Right ventricle myocardium inferior (tissue), 1 donor: ENCODE data around the gene ULBP3. TPM values are rescaled to one million over a fixed set of nuclear protein-coding genes. Genes with fewer than 3 reads are reported as not detected.

Experiments used
- ATAC-seq: fragments of 200-7000 bp; cut with Tn5 transposase; one replicate; pipeline ENCODE4 v1.9.1; 2020; ENCODE audit warnings: mild to moderate bottlenecking, moderate library complexity
- DNase-seq: peaks from one replicate; pipeline ENCODE4 v3.0.0; 2021; ENCODE audit errors: missing footprints
- intact Hi-C: fragments of 100-400 bp; cut with DNase I; formaldehyde crosslinking; loops from one replicate; pipeline ENCODE4 v1.11.0; 2022
- long read RNA-seq: library from polyadenylated mRNA; unstranded; transcript quantifications from one replicate; pipeline ENCODE4 v2.0.0, GENCODE V29; 2021
- total RNA-seq: library from RNA; stranded (reverse); fragmentation: NEBNext Ultra II Directional; extraction: Animal tissue kit (Norgen Biotek cat#: 25700); gene quantifications from one replicate; pipeline ENCODE4 v1.2.1, GENCODE V29; 2021
- donor health status: DM: no; HTN: yes; CAD: no; lungs with severe emphysema.

The ULBP3 gene
- 1.4 TPM for total RNA-seq
- long read RNA-seq = 0 reads

DNA sequence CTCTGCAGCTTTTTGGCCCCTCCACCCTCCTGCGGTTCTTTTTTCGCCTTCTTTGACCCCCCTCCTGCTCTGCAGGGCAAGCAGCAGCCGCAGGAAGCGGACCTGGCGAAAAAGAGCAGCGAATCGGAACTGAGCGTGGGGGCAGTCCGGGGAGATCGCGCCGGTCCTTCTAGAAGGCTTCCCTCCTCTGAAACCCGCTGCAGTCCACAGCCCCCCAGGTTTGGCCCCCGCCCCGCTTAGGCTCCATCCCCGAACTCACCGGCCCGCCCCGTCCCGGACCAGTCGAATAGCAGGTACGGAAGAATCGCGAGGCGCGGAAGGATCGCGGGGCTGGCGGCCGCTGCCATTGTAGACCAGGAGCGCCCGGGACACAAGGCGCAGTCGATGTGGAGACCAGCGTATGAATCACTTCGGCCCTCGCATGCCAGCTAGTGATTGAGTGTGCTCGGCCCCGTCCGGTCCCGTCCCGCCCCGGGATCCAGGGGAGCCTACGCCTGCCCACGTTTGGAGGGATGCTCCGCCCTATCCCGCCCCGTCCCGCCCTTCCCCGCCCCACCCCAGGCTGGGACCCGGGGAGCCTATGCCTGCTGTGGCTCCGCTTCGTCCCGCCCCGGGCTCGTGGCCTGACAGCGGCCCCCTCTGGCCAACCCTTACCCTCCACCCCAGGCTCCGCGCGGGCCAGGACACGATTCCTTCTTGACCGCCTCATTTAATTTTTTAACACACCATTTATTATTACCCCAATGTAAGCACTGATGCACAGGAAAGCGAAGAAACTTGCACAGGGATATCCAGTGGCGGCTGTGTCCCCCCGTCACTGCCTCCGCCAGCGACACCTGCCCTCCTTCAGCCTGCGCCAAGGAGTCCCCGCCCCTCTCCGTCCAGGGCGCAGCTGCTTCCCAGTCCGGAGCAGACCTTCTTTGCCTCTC is at the start of gene ULBP3:
ULBP3 (minus strand) TSS at position 402 of the 929 bp plus-strand sequence; CDS start at position 347, 55 bp downstream.
- intact Hi-C loops = no loop called here
- peak; percentile 97 for ATAC-seq
- DNase-seq = peak; percentile 92

DNA sequence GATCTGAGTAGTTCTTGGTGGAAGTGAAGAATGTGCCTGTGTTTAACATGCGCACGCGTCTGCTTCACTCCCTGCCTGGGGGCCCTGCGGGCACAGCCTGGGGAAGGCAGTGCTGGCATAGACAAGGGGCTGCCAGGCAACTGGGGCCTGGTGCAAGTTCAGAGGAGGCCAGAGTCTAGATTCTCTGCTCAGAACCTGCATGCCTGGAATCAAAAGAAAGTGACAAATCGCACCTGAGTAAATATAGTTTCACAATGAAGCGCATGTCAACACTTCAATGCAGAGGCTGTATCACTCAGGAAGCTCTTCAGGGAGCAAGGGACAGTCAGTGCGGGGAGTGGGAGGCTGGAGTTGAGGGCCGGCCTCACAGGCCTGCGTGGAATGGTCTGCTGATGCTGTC is 49.7 kb upstream of the ULBP3 start:
- ATAC-seq = no peak

DNA sequence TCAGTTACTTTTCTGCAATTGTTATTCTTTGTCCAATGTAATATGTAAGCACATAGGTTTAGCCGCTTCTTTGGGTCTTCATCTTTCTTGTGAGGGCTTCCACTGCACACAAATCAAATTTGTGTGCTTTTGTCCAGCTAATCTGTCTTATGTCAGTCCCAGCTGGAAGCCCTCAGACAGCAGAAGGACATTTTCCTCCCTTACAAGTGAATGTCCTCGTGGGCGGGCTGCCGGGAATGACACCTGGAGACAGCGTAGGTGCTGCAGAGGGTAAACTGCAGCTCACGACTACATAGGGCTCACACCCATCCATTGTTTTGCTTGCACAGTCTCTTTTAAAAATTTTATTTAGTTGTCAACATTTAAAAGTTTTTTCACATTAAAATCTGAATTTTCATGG is 49.3 kb upstream of the ULBP3 start:
- ATAC-seq (no peak), DNase-seq (no peak)
- intact Hi-C loops = no loop called here

More for the DNA sequence above, 49.7 kb upstream of the ULBP3 start:
- no peak for DNase-seq
- intact Hi-C loops = no loop called here

DNA sequence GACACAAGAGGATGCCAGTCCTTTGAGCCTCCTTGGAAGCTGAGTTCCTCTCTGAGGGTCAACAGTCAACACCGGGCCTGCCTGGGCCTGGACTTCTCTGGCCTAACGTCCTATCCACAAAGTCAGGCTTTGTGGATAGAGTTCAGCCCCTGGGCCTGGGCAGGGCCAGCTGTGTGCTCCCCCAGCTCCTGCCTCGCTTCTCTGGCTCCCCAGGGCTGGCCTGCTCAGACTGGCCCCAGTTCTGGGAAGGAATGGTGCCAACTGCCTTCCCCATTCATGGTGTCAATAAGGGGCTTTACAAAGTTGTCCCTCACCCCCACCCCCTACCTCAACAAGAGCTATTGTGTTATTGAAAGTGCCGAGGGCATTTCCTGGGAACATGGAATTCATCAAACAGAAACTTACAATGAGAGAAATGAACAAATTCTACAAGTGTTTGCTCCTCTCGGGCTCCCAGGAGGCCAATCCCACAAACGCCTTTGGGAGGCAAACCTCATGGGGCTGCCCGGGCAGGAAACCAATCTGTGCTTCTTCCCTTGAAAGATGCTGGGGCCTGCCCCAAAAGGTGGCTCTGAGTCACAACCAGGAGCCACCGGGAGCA is 47.4 kb upstream of the ULBP3 start:
- no peak for ATAC-seq
- intact Hi-C loops = no loop called here
- no peak for DNase-seq

DNA sequence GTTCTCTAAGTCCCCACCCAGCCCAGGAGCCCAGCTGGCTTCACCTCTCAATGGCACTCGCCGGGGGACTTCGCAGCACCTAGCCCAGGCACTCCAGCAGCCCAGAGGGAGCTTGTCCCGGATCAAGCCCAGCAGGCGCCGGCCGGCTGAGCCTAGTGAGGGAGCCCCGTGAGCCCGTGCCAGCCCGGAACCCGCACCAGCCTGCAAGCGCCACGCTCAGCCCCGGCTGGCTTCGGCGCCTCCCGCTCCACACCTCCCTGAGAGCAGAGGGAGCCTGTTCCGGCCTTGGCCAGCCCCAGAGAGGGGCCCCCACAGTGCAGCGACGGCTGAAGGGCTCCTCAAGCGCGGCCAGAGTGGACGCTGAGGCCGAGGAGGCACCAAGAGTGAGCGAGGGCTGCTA is 46.8 kb upstream of the ULBP3 start:
- ATAC-seq = no peak
- intact Hi-C loops = no loop called here
- DNase-seq = no peak

DNA sequence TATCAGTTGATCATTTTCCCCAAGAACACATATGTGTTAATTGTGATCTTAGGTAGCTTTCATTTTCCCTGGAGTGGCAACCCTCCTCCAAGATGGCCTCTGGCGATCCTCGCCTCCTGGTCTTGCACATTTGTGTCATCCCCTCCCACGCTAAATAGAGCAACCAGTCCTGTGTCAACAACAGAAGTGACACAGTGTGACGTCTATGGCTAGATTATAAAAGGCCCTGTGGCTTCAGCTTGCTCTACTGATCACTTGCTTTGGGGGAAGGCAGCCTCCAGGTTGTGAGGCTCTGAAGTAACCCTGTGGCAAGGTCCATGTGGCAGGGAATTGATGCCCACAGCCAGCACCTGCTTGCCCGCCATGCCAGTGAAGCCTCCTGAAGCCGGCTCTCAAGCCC is 43.3 kb upstream of the ULBP3 start:
- intact Hi-C loops = no loop called here
- ATAC-seq = no peak

DNA sequence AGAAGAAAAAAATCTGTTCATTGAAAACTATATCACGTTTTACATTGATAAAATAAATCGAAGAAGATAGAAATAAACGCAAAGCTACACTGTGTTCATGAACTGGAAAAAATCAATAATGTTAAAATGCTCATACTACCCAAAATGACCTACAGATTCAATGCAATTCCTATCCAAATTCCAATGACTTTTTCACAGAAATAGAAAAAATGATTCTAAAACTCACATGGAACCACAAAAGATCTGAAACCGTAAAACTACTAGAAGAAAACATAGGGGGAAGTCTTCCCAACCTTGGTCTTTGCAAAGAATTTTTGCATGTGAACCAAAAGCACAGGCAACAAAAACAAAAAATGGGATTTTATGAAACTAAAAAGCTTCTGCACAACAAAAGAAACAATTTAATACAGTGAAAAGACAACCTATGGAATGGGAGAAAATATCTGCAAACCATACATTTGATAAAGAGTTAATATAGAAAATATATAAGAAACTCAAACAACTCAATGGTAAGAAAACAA is 33.9 kb upstream of the ULBP3 start:
- intact Hi-C loops = no loop called here
- DNase-seq (no peak), ATAC-seq (no peak)

More for the DNA sequence above, 43.3 kb upstream of the ULBP3 start:
- no peak for DNase-seq

DNA sequence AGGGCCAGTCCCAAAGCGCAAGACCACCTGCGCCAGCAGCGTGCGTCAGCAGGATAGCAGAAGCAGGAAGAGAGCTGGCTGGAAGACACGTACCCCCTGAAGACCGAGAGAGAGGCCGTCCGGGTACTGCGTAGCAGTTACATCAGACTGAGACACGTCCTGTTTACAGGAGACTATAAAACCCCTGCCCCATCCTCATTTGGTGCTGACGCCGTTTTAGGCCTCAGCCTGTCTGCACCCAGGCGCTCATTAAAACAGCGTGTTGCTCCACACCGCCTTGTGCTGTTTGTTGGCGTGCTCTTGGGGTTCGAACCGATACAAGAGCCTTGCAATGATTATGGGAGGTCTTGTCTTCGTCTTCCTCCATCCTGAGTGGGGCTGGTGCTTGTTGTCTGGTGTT is 31.8 kb upstream of the ULBP3 start:
- intact Hi-C loops = no loop called here
- ATAC-seq = no peak
- no peak for DNase-seq

DNA sequence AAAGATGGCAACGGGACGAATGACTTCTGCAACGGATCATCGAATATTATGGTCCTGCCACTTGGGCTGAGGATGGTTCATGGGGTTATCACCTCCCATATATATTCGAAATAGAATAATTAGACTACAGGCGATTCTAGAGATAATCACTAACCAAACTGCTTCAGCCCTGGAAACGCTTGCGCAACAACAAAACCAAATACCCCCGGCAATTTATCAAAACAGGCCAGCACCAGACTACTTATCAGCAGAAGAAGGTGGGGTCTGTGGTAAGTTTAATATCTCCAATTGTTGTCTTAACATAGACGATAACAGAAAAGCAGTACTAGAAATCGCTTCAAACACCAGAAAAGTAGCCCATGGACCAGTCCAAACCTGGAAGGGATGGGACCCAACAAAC is 31.0 kb upstream of the ULBP3 start:
- intact Hi-C loops = no loop called here
- DNase-seq (no peak), ATAC-seq (no peak)

DNA sequence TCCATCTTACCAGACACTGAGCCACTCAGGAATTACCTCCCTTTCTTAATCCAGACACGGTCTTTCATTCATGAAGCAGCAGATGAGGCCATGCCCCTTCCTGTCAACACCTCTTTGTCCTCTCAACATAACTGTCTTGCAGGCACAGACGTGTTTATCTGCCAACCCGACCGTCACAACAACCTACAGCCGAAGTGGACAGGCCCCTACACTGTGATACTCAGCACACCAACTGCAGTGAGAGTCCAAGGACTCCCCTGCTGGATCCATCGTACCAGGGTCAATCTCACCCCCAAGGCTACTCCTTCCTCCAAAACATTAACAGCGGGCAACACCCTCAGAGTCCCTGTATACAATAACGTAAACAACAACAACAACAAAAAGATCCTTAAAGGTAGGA is 30.6 kb upstream of the ULBP3 start:
- intact Hi-C loops = no loop called here

DNA sequence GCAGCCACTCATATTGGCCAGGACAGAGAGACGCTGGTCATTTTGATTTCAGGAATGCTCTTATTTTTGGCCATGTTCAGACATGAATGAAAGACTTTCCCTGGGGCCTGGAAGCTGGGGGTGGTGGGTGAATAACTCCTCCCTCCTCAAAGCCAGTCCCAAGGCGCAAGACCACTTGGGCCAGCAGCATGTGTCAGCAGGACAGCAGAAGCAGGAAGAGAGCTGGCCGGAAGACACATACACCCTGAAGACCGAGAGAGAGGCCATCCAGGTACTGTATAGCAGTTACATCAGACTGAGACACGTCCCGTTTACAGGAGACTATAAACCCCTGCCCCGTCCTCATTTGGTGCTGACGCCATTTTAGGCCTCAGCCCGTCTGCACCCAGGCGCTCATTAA is 29.2 kb upstream of the ULBP3 start:
- ATAC-seq (no peak), DNase-seq (no peak)
- intact Hi-C loops = no loop called here

More for the DNA sequence above, 30.6 kb upstream of the ULBP3 start:
- ATAC-seq (no peak), DNase-seq (no peak)

DNA sequence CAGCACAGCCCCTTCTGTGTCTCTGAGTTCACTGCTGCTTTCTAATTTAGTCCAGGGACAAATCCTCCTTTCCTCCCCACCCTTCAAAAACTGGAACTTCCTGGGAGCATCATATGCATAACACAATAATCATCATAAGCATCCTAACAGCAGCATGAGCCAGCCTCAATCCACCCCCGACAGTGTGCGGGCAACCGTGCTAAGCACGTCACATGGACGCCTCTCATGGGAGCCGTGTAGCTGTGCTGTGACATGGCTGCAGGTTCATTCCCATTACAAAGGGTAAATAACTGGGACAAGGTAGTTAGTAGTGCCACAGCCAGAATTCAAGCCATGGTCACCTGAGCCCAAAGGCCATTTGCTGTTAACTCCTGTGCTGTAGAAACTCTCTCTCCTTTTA is 24.5 kb upstream of the ULBP3 start:
- intact Hi-C loops = no loop called here
- DNase-seq (no peak), ATAC-seq (no peak)

DNA sequence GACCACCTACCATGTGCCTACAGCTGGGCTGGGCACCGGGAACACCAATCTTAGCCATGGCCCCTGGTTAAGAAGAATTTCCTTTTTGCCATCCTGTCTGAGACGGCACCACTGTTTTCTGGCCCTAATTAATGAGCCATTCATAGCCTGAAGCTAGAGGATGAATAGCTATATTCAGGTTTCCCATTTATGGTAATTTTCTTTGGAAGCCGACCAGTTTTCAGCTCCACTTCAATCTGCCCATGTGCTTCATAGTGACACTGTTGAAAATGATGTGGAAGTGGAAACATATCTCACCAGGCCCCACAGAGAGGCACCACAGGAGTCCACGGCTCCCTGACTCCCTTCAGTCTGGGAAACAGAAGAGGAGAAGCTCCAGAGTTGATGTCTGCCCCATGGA is 22.6 kb upstream of the ULBP3 start:
- ATAC-seq (no peak), DNase-seq (no peak)
- intact Hi-C loops = no loop called here

DNA sequence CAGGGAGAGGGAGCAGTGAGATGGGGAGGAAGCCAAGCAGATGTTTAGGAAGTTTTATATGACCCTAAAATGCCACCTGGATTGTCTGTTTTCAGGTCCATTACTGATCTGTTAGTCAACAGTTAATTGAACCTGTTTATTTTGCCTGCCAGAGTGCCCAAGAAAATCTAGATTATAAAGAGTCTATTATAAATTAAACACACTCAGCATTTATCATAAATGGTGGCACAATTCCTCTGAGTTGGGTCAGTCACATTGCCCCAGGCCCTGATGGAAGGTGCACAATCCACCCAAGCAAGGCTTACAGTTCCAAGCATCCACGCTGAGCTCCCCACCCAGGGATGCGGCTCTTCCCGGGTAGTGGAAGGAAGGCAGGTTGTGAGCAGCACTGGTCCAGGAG is 21.4 kb upstream of the ULBP3 start:
- intact Hi-C loops = no loop called here
- DNase-seq (peak; percentile 33), ATAC-seq (no peak)

DNA sequence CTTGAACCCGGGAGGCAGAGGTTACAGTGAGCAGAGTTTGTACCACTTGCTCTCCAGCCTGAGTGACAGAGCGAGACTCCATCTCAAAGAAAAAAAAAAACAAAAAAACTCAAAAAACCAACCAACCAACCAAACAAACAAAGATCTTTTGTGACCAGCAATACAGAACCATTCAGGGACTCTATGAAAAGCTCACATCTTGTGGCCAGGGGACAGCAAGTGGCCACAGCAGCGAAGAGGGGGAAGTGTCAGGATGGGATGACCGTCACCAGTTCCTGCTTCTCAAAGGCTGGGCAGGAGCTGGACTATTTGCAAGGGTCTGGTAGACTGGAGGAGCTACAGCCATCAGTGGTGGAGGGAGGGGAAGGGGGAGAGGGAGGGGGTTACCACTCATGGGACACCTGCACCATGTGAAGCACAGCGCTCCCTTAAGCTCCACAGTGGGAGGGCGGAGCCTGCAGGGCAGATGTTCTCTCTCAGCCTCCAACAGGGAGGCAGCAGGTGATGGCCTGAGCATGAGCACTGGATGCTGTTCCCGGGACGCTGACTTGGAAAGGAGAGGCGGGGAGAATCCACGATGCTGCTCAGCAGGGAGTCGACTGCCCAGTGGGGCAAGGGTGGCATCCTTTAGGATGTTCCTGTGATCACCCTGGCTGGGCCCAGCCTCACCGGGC is 19.7 kb upstream of the ULBP3 start:
- intact Hi-C loops = no loop called here
- ATAC-seq (no peak), DNase-seq (no peak)

DNA sequence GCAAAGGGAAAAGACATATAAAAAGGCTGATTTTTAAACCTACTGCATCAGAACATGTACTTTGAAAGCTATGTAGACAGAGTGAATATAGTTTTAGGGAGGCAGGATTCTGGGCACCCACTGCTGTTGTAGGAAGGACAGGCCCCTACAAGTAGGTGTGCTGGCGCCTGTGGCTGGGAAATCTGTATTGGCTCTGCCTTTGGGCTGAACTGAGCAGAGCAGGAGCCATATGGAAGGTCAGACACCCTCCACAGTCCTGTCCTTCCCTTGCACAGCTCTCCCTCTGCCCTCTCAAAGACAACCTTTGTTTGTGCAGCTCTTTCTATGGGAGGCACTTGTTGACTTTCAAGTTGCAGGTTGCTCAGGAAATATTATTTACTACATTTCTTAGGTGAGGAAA is 18.4 kb upstream of the ULBP3 start:
- ATAC-seq (no peak), DNase-seq (no peak)
- intact Hi-C loops = no loop called here

DNA sequence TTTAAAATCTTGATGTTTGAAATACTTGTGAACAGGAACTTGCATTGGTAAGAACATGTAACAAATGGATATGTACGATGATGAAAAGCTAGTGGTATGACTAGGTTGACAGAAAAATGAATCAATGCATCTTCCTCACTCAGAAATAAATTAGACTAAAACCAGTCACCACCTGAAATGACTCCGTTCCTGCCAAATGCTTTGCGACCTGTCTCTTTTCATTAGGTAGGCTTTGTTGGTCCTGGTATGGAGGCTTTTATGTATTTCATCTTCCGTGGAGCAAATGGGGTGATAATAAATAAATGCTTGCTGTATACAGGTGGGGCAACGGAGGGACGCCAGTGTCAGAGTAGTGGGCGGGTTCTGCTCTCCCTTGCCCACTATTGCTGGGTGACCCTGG is 17.1 kb upstream of the ULBP3 start:
- DNase-seq = no peak
- intact Hi-C loops = no loop called here
- no peak for ATAC-seq

DNA sequence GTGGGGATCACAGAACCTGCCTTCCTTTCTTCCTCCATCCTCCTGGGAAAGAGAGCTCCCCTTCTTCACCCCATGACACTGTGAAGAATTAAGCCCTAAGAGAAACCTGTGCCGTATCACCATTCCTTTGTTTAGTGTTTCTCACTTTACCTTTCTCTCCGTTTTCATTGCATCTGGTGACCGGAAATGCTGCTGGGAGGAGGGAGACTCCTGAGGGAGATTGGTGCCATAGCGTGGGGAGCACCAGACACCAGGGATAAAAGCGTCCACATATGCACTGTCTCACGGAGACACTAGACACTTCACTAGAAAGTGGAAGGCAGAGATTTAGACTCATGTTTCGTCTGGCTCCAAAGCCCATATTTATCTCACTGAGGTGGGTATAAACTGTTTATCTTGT is 15.5 kb upstream of the ULBP3 start:
- intact Hi-C loops = no loop called here
- DNase-seq = no peak
- no peak for ATAC-seq

DNA sequence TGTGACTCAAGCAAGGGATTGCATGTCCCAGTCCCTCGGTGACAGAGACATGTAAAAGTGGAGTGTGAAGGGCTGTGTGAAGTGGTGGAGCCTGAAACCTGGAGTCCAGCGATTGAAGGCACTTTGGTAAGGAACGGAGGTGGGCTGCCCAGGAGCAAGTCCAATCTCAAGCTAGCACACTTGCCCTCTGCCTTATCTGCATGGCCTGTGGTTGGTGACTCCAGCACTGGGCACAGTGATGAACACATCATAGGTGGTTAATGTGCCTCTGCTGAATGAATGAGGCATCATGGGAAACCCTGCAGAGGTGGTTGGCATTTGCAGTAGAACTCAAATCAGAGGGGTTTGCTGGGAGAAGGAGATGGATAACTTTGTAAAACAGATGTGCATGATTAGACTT is 14.9 kb upstream of the ULBP3 start:
- DNase-seq (no peak), ATAC-seq (no peak)
- intact Hi-C loops = no loop called here

DNA sequence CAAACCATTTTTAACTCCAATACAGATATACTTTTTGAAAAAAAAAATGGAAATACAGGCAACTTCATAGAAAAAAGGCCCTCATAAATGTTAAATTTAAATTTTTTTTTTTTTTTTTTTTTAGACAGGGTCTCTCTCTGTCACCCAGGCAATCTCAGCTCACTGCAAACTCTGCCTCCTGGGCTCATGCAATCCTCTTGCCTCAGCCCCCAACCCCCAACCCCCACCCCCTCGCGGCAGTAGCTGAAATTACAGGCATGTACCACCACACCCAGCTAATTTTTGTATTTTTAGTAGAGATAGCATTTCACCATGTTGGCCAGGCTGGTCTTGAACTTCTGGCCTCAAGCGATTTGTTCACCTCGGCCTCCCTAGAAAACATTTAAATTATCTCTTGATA is 12.8 kb upstream of the ULBP3 start:
- ATAC-seq (no peak), DNase-seq (no peak)
- intact Hi-C loops = loop anchor here (2.0 kb wide), 1 partner anchor 313 kb away; no protein-coding TSS in a partner anchor
